Stimulated activated CD8-positive, alpha-beta memory T cell treated with anti-CD3 and anti-CD28 coated beads, Interleukin-7, amount 100 ng/mL, for 1 hour (primary cell): ENCODE measurements around the gene ADD1.
"Not testable (repeated sequence)": the region's sequence is repeated elsewhere in the genome, so short reads cannot be mapped to it uniquely, and the experiment has no call there.

Source experiments
- DNase-seq, 2 donors: peaks; one replicate each; pipeline ENCODE4 v3.0.0-alpha.2; 2020; ENCODE audit warnings: low read depth in 2 of 2

The ADD1 gene

GRCh38 chr4:2944586-2945526, 101.2 kb downstream of the ADD1 start:
- DNase-seq = no peak

- not testable (repeated sequence) for DNase-seq
Observed at GRCh38 chr4:2945619-2946604, 102.3 kb downstream of the ADD1 start.

- no peak for DNase-seq
Observed at GRCh38 chr4:2946812-2947600, 103.4 kb downstream of the ADD1 start.

- no peak for DNase-seq
Observed at GRCh38 chr4:2947926-2948325, 104.3 kb downstream of the ADD1 start.

GRCh38 chr4:2948895-2949781, 105.5 kb downstream of the ADD1 start:
- no peak for DNase-seq

- DNase-seq = no peak
Observed at GRCh38 chr4:2949782-2950125, 106.1 kb downstream of the ADD1 start.

GRCh38 chr4:2950221-2950989, 106.8 kb downstream of the ADD1 start:
- DNase-seq = no peak

- no peak for DNase-seq
Observed at GRCh38 chr4:2953496-2953895, 109.9 kb downstream of the ADD1 start.

- no peak for DNase-seq
Observed at GRCh38 chr4:2954358-2955185, 110.9 kb downstream of the ADD1 start.

- not testable (repeated sequence) for DNase-seq
Observed at GRCh38 chr4:2955186-2956044, 111.8 kb downstream of the ADD1 start.

GRCh38 chr4:2958446-2958845, 114.8 kb downstream of the ADD1 start:
- DNase-seq = no peak

GRCh38 chr4:2960450-2960849, 116.8 kb downstream of the ADD1 start:
- not testable (repeated sequence) for DNase-seq

- no peak for DNase-seq
Observed at GRCh38 chr4:2961421-2961810, 117.8 kb downstream of the ADD1 start.

GRCh38 chr4:2961811-2962441, 118.3 kb downstream of the ADD1 start:
- no peak for DNase-seq

- no peak for DNase-seq
Observed at GRCh38 chr4:2962614-2963174, 119.0 kb downstream of the ADD1 start.

GRCh38 chr4:2963175-2963965, 119.7 kb downstream of the ADD1 start, which contains the start of the genes GRK4 and NOP14:
Gene GRK4 (plus strand): TSS chr4:2963571. CDS start chr4:2964071, 500 bp downstream.
Gene NOP14 (minus strand): TSS chr4:2963406. CDS start chr4:2963319, 87 bp downstream.
- DNase-seq = peak; percentile 89 to 91
